Activated T-helper 1 cell treated with anti-CD3 and anti-CD28 coated beads, Interleukin-12 subunit alpha, Interleukin-12 subunit beta, Interleukin-2, Interleukin-4 antibody, amounts not matched to agents 30 ng/mL and 10 ng/mL and 1 ng/mL, durations not matched to agents 14 hours and 24 hours and 36 hours (primary cell): Measurements from ENCODE around the gene ZNF547. TPM values are rescaled to one million over a fixed set of nuclear protein-coding genes. Genes with fewer than 3 reads are reported as not detected.

Experiments
- DNase-seq: peaks from one replicate; pipeline ENCODE4 v3.0.0; 2021; ENCODE audit warnings: low spot score
- H3K27ac Mint-ChIP-seq: one replicate; pipeline ENCODE4 v1.8.0; 2021; ENCODE audit warnings: mild to moderate bottlenecking, mixed read lengths
- H3K27me3 Mint-ChIP-seq: one replicate; pipeline ENCODE4 v1.8.0; 2022; ENCODE audit warnings: mild to moderate bottlenecking, moderate library complexity, mixed read lengths; ENCODE audit not compliant: insufficient read depth
- H3K36me3 Mint-ChIP-seq: one replicate; pipeline ENCODE4 v1.8.0; 2021; ENCODE audit warnings: low read depth, mixed read lengths
- H3K4me1 Mint-ChIP-seq: one replicate; pipeline ENCODE4 v1.8.0; 2021; ENCODE audit warnings: low read depth, mixed read lengths
- H3K4me3 Mint-ChIP-seq: one replicate; pipeline ENCODE4 v1.8.0; 2021; ENCODE audit warnings: mild to moderate bottlenecking, moderate library complexity, mixed read lengths
- H3K9me3 Mint-ChIP-seq: one replicate; pipeline ENCODE4 v1.8.0; 2021; ENCODE audit warnings: mixed read lengths
- intact Hi-C: fragments of 100-400 bp; cut with micrococcal nuclease; formaldehyde crosslinking; loops from one replicate; pipeline ENCODE4 v1.15.1; 2024
- total RNA-seq: library from RNA; stranded (reverse); gene quantifications from 2 replicates; pipeline ENCODE4 v1.2.3, GENCODE V29; 2022

The ZNF547 gene
- total RNA-seq, 1 donor from 2014 or later = 0.93 TPM

- Mint-ChIP-seq H3K9me3 (peaks cover 68% of the 10 kb centered on the region), H3K36me3 (peaks cover 42% of the 10 kb centered on the region), H3K4me3 (no peak overlapping the region), H3K27ac (no peak overlapping the region), H3K4me1 (no peaks in the 10 kb centered on the region), H3K27me3 (no peaks in the 10 kb centered on the region)
- intact Hi-C loops = no loop called here
- no peak for DNase-seq
Observed at GRCh38 chr19:57377498-57378146, 14.3 kb downstream of the ZNF547 start.

GRCh38 chr19:57380923-57381322 lies 17.6 kb downstream of the ZNF547 start:
- no peaks in the 10 kb centered on the region for H3K27me3 Mint-ChIP-seq
- H3K9me3 Mint-ChIP-seq = peaks cover 67% of the 10 kb centered on the region
- no peak overlapping the region for H3K4me3 Mint-ChIP-seq
- H3K4me1 Mint-ChIP-seq = no peaks in the 10 kb centered on the region
- intact Hi-C loops = no loop called here
- peaks cover 21% of the 10 kb centered on the region for H3K36me3 Mint-ChIP-seq
- H3K27ac Mint-ChIP-seq = no peak overlapping the region
- no peak for DNase-seq

DNA sequence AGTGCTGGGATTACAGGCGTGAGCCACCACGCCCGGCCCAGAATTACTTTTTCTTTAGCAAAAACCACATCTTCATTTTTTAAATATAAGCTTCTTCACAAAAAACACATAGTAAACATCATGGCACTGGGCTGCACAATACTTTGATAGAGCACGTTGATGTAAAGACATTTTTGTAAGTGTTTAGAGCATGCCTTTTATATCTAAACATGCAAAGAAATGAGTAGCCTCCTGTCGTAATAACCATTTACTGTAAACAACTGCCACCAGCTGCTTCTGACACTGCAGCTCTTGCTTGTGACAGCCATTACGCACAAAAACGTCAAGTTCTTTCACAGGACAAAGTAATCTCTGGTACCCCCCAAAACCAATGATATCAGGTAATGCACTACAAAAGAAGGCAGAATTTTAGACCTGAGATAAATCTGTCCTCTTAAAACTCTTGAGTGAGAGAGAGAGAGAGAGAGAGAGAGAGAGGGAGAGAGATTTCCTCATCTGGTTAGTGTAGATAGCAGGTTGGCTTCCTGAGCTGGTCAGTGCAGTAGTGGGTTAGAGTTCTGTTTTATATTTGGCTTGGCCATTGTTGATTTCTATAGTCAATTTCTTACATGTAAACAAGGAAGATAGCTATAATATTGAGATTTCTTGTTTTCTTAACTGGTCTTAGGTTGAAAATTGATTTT lies 19.6 kb downstream of the ZNF547 start:
- no peak overlapping the region for H3K27ac Mint-ChIP-seq
- no peak for DNase-seq
- intact Hi-C loops = no loop called here

DNA sequence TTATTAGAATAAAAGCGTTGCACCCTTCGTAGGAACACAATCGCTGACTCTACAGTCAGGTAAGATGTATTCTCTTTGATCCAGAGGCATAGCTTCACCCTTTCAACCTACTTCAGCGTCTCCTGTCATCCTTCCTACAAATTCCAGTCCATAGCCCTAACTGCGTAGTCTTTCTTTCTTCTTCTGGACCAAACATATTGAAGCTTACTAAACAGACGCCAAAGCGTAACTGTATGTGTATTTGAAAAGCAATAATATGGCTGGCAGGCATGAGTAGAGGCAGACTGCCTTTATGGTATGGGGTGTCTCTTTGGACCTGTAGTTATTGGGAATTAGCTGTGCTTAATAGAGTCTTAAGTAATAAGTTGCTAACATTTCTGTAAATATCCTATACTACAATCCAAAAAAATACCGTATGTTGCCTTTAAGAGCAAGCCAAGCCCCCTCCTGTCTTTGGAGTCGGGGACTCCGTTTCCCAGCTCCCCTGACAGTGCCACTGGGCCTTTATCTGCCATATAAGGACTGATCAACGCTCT lies 25.9 kb downstream of the ZNF547 start:
- H3K4me3 Mint-ChIP-seq = peak overlapping the region; percentile 94
- intact Hi-C loops = loop anchor here (1.0 kb wide), 12 partner anchors 22 to 613 kb away; partner anchors contain the start of genes TRAPPC2B, ZNF134, ZNF17 and ZNF264
- no peaks in the 10 kb centered on the region for H3K27me3 Mint-ChIP-seq
- H3K27ac Mint-ChIP-seq = peak overlapping the region; percentile 94
- peaks cover 26% of the 10 kb centered on the region for H3K4me1 Mint-ChIP-seq
- peaks cover 18% of the 10 kb centered on the region for H3K36me3 Mint-ChIP-seq
- DNase-seq = no peak
- H3K9me3 Mint-ChIP-seq = peaks cover 50% of the 10 kb centered on the region

More for the DNA sequence above, 19.6 kb downstream of the ZNF547 start:
- Mint-ChIP-seq H3K27me3 (no peaks in the 10 kb centered on the region), H3K9me3 (peaks cover 66% of the 10 kb centered on the region), H3K36me3 (peaks cover 10% of the 10 kb centered on the region), H3K4me3 (no peak overlapping the region), H3K4me1 (no peaks in the 10 kb centered on the region)

DNA sequence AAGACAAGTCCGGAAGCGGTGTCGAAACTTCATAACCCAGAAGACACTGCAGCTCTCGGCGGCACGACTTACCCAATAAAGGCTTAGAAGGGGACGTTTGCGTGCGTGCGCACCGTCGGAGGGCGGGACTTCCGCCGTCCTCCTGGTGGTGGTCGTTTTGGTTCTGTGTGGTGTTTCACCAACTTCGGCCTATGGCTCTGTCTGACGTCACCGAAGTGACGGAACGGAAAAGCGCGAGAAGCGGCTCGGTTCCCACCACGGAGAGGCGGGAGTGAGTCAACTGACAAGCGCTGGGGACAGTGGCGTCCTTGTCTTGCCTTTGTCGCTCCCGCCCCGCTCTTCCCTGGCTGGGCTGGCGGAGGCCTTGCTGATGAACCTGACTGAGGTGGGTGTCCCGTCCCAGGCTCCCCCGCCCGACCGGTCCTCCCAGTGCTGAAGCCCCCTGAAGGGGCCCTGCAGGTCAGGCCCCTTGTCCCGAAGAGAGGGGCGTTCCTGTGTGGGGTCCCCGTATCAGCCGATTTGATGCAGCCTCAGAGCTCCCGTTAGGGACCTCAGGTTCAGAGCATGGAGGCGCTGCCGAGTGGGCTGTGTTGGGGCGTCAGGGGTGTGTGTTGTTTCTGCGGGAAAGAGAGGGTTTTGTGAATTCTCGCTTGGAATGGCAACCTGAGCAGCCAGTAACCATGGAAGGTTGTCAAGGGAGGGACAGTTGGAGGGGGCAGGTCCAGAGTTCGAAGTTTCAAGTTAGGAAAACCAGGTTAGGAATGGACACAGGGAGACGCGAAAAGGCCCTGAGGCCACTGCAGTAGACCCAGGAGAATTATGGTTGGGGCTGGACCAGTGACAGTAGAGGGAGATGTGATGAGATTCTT lies 26.6 kb downstream of the ZNF547 start, which contains the start of gene ZNF548:
Gene ZNF548, plus strand, starts transcription at position 125 of the 869 bp plus-strand sequence. Its CDS starts 246 bp downstream, at position 371.
- Mint-ChIP-seq H3K4me3 (peak within 1 kb of the TSS; percentile 94), H3K36me3 (peaks cover 25% of the 10 kb centered on the region), H3K27ac (peak within 1 kb of the TSS; percentile 94), H3K27me3 (no peaks in the 10 kb centered on the region), H3K4me1 (peaks cover 30% of the 10 kb centered on the region), H3K9me3 (peaks cover 54% of the 10 kb centered on the region)
- peak; percentile 92 for DNase-seq
- intact Hi-C loops = loop anchor here (1.0 kb wide), 12 partner anchors 21 to 612 kb away; partner anchors contain the start of genes TRAPPC2B, ZNF134, ZNF17 and ZNF264

- H3K9me3 Mint-ChIP-seq = peaks cover 76% of the 10 kb centered on the region
- H3K4me1 Mint-ChIP-seq = peaks cover 13% of the 10 kb centered on the region
- H3K4me3 Mint-ChIP-seq = no peak overlapping the region
- peaks cover 69% of the 10 kb centered on the region for H3K36me3 Mint-ChIP-seq
- DNase-seq = no peak
- H3K27ac Mint-ChIP-seq = no peak overlapping the region
- no peaks in the 10 kb centered on the region for H3K27me3 Mint-ChIP-seq
- intact Hi-C loops = no loop called here
Observed at GRCh38 chr19:57395710-57396109, 32.4 kb downstream of the ZNF547 start.

DNA sequence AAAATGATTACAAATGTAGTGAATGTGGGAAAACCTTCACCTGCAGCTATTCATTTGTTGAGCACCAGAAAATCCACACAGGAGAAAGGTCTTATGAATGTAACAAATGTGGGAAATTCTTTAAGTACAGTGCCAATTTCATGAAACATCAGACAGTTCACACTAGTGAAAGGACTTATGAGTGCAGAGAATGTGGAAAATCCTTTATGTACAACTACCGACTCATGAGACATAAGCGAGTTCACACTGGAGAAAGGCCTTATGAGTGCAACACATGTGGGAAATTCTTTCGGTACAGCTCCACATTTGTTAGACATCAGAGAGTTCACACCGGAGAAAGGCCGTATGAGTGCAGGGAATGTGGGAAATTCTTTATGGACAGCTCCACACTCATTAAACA lies 35.5 kb downstream of the ZNF547 start:
- H3K27me3 Mint-ChIP-seq = no peaks in the 10 kb centered on the region
- no peak overlapping the region for H3K27ac Mint-ChIP-seq
- intact Hi-C loops = no loop called here
- H3K36me3 Mint-ChIP-seq = peaks cover 72% of the 10 kb centered on the region
- H3K9me3 Mint-ChIP-seq = peaks cover 84% of the 10 kb centered on the region
- no peak overlapping the region for H3K4me3 Mint-ChIP-seq
- peaks cover 7% of the 10 kb centered on the region for H3K4me1 Mint-ChIP-seq
- DNase-seq = no peak

GRCh38 chr19:57403737-57404563 lies 40.6 kb downstream of the ZNF547 start:
- intact Hi-C loops = no loop called here
- Mint-ChIP-seq H3K4me3 (no peak overlapping the region), H3K9me3 (peaks cover 44% of the 10 kb centered on the region), H3K36me3 (peaks cover 23% of the 10 kb centered on the region), H3K4me1 (no peaks in the 10 kb centered on the region), H3K27me3 (no peaks in the 10 kb centered on the region), H3K27ac (no peak overlapping the region)
- DNase-seq = no peak

DNA sequence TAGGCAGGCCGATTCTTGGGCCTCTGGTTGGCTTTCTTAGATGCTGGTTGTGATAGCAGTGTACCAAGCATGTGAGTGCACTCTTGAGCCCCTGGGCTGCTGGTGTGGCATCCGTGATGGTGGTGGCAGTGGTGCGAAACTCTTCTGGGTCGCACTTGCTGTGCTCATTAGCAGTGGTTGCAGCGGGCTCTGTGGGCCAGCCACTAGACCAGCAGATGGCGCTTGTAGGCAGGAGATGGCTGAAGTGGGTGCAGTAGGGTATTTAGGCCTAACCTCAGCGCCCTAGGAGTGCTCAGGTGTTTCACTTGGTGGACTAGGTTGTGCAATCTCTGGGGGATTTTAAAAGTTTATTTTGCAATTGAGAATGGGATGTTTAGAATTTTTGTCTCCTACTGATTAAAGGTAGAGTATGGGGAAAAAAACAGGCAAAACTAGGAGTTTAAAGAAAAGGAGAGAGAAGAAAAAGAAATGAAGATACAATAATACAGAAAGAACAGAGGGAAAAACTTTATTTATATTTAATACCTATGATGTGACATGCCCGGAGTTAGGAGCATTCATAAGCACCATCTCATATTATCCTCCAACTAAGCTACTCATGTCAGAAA lies 43.3 kb downstream of the ZNF547 start:
- intact Hi-C loops = loop anchor here (1.0 kb wide), 2 partner anchors 510 to 749 kb away; partner anchors contain the start of gene ZNF417
- H3K36me3 Mint-ChIP-seq = peaks cover 7% of the 10 kb centered on the region
- H3K9me3 Mint-ChIP-seq = peaks cover 24% of the 10 kb centered on the region
- no peak overlapping the region for H3K27ac Mint-ChIP-seq
- no peak overlapping the region for H3K4me3 Mint-ChIP-seq
- peaks cover 14% of the 10 kb centered on the region for H3K4me1 Mint-ChIP-seq
- peak; percentile 35 for DNase-seq
- H3K27me3 Mint-ChIP-seq = no peaks in the 10 kb centered on the region

DNA sequence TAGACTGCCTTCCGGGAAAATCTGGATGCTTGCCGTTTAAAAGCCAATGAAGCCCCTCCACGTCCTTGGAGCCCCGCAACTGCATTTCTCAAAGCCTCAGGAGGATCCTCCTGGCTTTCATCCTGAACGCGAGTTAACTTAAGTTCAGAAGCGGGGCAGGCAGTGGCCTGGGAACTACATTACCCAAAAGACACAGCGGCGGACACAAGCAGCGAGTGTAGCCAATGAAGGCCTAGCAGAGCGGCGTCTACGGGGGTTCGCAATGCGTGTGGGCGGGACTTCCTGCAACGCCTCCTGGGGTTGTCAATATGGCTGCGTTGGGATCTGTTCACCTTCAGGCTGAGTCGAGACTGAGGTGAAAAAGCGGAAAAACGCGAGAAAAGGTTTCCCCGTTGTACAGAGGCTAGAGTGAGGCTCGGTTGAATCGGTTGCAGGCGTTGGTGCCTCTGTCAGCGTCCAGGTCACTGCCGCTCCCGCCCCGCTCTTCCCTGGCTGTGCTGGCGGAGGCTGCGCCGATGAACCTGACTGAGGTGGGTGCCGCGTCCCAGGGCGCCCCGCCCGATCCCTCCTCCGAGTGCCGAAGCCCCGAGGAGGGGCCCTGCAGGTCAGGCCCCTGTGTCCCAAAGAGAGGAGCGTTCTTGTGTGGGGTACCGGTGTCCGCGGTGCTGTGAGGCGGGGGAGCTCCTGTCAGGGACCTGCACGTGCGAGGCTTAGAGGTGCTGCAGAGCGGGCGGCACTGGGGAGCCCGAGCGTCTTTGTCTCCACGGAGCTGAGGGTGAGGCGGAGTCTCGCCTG lies 47.7 kb downstream of the ZNF547 start, which contains the start of gene ZNF17:
Gene ZNF17, plus strand, starts transcription at position 285 of the 795 bp plus-strand sequence. CDS start 2,455 bp downstream, outside the sequence.
- H3K27me3 Mint-ChIP-seq = no peaks in the 10 kb centered on the region
- peak within 1 kb of the TSS; percentile 81 for H3K27ac Mint-ChIP-seq
- peak; percentile 87 for DNase-seq
- H3K9me3 Mint-ChIP-seq = peaks cover 12% of the 10 kb centered on the region
- H3K4me3 Mint-ChIP-seq = peak within 1 kb of the TSS; percentile 95
- H3K4me1 Mint-ChIP-seq = peaks cover 18% of the 10 kb centered on the region
- intact Hi-C loops = loop anchor here (1.0 to 2.0 kb wide), 20 partner anchors 22 to 990 kb away; partner anchors contain the start of genes TRAPPC2B, ZNF134, ZNF211 and ZNF304
- peaks cover 19% of the 10 kb centered on the region for H3K36me3 Mint-ChIP-seq

- no peak for DNase-seq
- H3K9me3 Mint-ChIP-seq = peaks cover 64% of the 10 kb centered on the region
- intact Hi-C loops = no loop called here
- H3K4me1 Mint-ChIP-seq = no peaks in the 10 kb centered on the region
- no peak overlapping the region for H3K4me3 Mint-ChIP-seq
- H3K27ac Mint-ChIP-seq = no peak overlapping the region
- no peaks in the 10 kb centered on the region for H3K27me3 Mint-ChIP-seq
- peaks cover 64% of the 10 kb centered on the region for H3K36me3 Mint-ChIP-seq
Observed at GRCh38 chr19:57419439-57419838, 56.1 kb downstream of the ZNF547 start.
